MG63 (cell line): ENCODE data around the gene EPB41. TPM values are rescaled to one million over a fixed set of nuclear protein-coding genes. Genes with fewer than 3 reads are reported as not detected.
"Not testable (repeated sequence)": the region's sequence is repeated elsewhere in the genome, so short reads cannot be mapped to it uniquely, and the experiment has no call there.

Source experiments
- DNase-seq: peaks from one replicate; pipeline ENCODE4 v3.0.0-alpha.2; 2020
- H3K27me3 ChIP-seq: fragments of 250-450 bp; sonication (Bioruptor Pico); 2 replicates; pipeline ENCODE4 v1.5.1; 2020; ENCODE audit warnings: mild to moderate bottlenecking, moderate library complexity
- H3K36me3 ChIP-seq: fragments of 250-450 bp; sonication (Bioruptor Pico); 2 replicates; pipeline ENCODE4 v1.5.1; 2020; ENCODE audit warnings: mild to moderate bottlenecking, moderate library complexity
- H3K4me3 ChIP-seq: fragments of 250-450 bp; sonication (Bioruptor Pico); 2 replicates; pipeline ENCODE4 v1.5.1; 2020; ENCODE audit warnings: mild to moderate bottlenecking, moderate library complexity
- H3K9me3 ChIP-seq: fragments of 250-450 bp; sonication (Bioruptor Pico); 2 replicates; pipeline ENCODE4 v1.5.1; 2020; ENCODE audit warnings: mild to moderate bottlenecking, moderate library complexity
- total RNA-seq: library from RNA; depleted of rRNA; stranded (reverse); fragments of >200 nt; shearing (Covaris generic); gene quantifications from 2 replicates; pipeline ENCODE4 v1.2.3, GENCODE V29; 2014; ENCODE audit warnings: low replicate concordance

Gene EPB41
- total RNA-seq, 1 experiment from 2014 or later: 4.6 TPM

DNA sequence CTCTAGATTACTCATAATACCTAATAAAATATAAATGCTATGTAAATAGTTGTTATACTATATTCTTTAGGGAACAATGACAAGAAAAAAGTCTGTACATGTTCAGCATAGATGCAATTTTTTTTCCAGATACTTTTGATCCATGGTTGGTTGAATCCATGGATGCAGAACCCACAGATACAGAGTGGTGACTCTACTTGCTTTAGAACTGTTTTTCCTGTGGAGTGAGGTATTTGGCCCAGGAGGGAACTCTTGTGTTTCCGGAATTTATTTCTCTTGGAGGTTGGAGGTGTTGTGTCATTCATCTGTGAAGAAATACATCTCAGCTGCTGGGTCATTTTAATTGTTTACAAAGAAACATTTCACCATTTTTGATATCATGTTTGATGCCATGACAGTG is 180.6 kb downstream of the EPB41 start:
- Histone ChIP-seq H3K36me3 (no peaks in the 10 kb centered on the region), H3K4me3 (no peak overlapping the region), H3K27me3 (no peaks in the 10 kb centered on the region), H3K9me3 (no peaks in the 10 kb centered on the region)
- no peak for DNase-seq

DNA sequence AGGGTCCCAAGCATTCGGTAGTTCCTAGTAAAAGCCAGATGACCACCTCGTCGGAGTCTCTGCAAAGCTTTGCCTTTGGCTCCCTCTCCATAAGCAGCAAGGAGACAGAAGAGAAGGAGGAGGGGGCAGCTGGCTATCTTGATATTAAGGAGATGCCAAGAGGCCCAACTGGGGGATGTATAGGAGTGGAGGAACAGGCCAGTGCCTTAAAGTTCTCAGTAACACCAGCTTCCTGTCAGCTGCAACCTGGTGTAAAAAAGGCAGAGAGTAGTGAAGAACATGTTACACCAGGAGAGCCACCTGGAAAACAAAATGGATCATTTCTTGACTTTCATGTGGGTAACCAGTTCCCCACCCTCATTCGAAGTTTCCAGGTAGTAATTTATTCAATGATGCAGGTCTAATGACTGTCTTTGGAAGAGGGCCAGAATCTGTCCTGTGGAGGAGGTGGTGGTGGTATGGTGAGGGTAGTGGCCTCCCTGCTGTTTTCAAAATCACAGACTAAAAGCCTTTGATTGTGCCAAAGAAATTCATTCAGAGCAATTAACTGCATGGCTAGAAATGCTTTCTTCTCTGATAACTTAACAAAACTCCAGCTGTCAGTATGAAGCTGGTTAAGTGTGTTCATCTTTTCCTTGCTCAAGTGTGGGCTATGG is 182.0 kb downstream of the EPB41 start:
- no peak overlapping the region for H3K4me3 ChIP-seq
- H3K9me3 ChIP-seq: no peaks in the 10 kb centered on the region
- DNase-seq: no peak
- H3K36me3 ChIP-seq: no peaks in the 10 kb centered on the region
- H3K27me3 ChIP-seq: no peaks in the 10 kb centered on the region

DNA sequence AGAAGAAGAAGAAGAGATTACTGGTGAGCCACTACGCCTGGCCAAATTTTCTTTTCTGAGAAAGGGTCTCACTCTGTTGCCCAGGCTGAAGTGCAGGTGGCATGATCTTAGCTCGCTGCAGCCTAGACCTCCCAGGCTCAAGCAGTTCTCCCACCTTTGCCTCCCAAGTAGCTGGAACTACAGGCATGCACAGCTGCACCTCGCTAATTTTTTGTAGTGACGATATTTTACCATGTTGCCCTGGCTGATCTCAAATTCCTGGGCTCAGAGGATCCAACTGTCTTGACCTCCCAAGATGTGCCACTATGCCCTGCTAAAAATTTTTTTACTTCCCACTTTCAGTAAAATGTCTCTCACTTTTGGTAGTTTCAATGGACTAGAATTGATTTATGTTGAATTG is 184.9 kb downstream of the EPB41 start:
- Histone ChIP-seq H3K4me3 (no peak overlapping the region), H3K27me3 (no peaks in the 10 kb centered on the region), H3K9me3 (no peaks in the 10 kb centered on the region), H3K36me3 (no peaks in the 10 kb centered on the region)
- no peak for DNase-seq

DNA sequence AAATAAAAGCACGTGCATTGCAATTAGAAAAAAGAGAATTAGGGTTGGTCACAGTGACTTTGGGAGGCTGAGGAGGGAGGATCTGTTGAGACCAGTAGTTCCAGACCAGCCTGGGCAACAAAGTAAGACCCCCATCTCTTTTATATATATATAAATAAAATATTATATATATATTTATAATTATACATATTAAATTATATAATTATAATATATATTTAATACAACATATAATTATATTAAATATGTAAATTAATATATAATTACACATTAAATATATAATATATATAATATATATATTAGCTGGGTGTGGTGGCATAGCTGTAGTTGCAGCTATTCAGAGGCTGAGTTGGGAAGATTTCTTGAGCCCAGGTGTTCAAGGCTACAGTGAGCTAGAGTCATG is 186.1 kb downstream of the EPB41 start:
- Histone ChIP-seq H3K4me3 (no peak overlapping the region), H3K36me3 (no peaks in the 10 kb centered on the region), H3K9me3 (no peaks in the 10 kb centered on the region), H3K27me3 (no peaks in the 10 kb centered on the region)
- no peak for DNase-seq

DNA sequence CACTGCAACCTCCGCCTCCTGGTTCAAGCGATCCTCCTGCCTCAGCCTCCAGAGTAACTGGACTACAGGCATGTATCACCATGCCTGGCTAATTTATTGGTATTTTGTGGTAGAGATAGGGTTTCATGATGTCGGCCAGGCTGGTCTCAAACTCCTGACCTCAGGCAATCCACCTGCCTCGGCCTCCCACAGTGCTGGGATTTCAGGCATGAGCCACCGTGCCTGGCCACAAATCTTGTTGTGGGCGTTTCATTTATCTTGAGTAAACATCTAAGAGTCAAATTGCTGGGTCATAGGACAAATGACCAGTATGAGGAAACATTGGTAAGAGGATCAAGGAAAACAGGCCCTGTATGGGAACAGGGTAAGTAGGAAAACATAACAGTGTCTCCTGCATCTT is 191.5 kb downstream of the EPB41 start:
- Histone ChIP-seq H3K27me3 (no peaks in the 10 kb centered on the region), H3K4me3 (no peak overlapping the region), H3K36me3 (no peaks in the 10 kb centered on the region), H3K9me3 (no peaks in the 10 kb centered on the region)
- no peak for DNase-seq

DNA sequence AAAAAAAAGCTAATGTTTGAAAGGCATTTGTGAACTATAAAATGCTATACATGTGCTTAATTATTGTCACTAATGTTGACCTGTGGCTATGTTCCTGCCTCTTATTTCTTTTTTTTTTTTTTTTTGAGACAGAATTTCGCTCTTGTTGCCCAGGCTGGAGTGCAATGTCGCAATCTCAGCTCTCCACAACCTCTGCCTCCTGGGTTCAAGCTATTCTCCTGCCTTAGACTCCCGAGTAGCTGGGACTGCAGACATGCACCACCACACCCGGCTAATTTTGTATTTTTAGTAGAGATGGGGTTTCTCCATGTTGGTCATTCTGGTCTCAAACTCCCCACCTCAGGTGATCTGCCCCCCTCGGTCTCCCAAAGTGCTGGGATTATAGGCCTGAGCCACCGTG is 193.7 kb downstream of the EPB41 start:
- DNase-seq, H3K27me3 ChIP-seq, H3K9me3 ChIP-seq, H3K36me3 ChIP-seq, H3K4me3 ChIP-seq: not testable (repeated sequence)

DNA sequence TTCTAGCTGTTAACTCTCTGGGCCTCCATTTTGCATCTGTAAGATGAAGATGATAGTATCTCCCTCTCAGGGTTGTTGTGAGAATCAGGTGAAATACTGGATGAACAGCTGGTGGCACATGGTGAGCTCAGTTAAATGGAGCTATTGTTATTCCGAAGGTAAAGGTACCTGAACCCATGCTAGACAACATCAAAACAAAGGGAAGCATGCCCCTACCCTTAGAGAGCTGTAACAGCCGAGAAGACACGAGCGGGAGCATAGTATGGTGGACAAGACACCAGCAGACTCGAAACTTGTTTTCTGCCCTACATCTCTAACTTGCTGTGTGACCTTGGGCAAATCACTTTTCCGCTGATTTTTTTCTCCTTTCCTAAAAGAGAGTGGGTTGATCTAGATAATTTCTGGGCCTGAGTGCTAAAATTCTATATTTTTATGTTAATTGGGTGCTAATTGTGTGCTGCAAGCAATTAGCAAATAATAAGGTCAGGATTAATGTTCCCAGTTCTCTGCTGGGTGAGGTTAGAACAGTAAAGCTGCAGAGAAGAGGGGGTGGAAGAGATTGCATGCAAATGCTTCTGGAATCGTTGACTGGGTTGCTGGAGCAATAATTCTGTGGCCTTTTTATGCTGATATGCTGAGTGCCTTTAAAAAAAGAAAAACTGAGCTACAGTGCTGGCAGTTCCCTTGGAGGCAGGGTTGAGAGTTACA is 198.5 kb downstream of the EPB41 start:
- no peaks in the 10 kb centered on the region for H3K36me3 ChIP-seq
- DNase-seq: no peak

DNA sequence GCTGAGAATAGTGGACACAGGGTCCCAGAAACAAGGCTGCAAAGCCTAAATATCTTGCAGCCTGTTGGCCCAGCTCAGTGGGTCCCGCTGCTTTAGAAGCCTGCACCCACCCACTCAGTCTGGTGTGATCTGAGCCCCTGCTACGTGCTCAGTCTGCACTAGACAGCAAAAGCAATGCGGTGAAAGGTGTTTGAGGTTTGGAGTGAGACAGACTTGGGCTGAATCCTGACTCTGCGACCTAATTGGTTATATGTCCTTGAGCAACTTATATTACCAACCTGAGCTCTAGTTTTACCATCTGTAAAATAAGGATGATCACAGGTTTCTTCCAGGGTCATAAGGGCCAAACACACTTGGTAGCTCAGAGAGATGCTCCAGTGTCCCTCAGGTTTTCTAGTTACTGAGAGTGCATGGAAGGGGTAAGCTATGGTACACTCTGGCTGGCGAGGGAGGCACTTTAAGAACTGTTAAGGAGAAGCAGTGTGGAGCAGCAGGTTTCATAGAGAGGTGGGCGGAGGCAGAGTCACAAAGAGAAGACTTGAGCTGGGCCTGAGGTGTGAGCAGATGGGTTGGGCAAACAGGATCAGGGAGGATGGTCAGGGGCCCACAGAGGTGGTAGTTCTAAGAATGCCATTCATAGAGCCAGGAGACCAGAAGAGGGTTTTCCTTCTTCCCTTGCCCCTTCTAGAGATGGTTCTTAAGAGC is 199.2 kb downstream of the EPB41 start:
- DNase-seq: no peak
- H3K4me3 ChIP-seq: no peak overlapping the region
- H3K9me3 ChIP-seq: no peaks in the 10 kb centered on the region
- H3K27me3 ChIP-seq: no peaks in the 10 kb centered on the region
- no peaks in the 10 kb centered on the region for H3K36me3 ChIP-seq

More for the DNA sequence above, 198.5 kb downstream of the EPB41 start:
- Histone ChIP-seq H3K4me3 (no peak overlapping the region), H3K9me3 (no peaks in the 10 kb centered on the region), H3K27me3 (no peaks in the 10 kb centered on the region)

DNA sequence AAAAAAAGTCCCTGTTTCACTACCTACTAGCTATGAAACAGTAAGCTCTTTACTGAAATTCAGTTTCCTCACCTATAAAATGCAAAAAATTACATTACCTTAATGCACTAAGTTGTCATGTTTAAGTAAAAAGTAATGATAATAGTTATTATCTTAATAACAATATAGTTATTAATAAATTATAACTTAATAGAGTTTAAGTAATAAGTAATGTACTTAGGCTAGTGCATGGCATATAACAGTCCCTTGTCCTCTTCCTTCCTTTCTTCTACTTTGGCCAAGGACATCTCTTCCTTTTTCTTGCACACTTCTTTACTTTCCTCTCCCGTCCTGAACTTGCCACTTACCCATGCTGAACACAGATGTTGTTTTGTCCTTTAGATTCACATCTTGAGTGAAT is 200.3 kb downstream of the EPB41 start:
- peaks cover under 1% of the 10 kb centered on the region for H3K36me3 ChIP-seq
- no peaks in the 10 kb centered on the region for H3K27me3 ChIP-seq
- DNase-seq: no peak
- no peak overlapping the region for H3K4me3 ChIP-seq
- no peaks in the 10 kb centered on the region for H3K9me3 ChIP-seq

DNA sequence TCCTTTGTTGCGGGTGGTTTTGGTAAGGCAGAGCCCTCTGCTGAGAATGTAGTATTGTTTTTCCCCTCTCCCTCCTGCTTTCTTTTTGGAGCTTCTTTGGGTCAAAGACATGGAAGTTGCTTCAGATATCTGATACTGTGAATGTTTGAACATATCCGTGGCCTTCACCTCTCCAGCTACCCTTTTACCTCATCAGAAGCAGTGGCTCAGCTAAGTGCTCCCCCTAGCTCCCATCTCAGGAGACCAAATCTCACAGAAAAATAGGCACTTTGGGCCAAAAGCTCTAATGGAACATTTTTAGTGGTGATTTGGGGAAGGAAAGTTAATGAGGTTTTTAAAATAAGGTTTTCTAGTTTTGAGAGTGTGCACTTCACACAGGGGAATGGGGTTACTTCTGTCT is 203.0 kb downstream of the EPB41 start:
- Histone ChIP-seq H3K4me3 (no peak overlapping the region), H3K36me3 (peaks cover 9% of the 10 kb centered on the region), H3K27me3 (no peaks in the 10 kb centered on the region), H3K9me3 (no peaks in the 10 kb centered on the region)
- DNase-seq: no peak

DNA sequence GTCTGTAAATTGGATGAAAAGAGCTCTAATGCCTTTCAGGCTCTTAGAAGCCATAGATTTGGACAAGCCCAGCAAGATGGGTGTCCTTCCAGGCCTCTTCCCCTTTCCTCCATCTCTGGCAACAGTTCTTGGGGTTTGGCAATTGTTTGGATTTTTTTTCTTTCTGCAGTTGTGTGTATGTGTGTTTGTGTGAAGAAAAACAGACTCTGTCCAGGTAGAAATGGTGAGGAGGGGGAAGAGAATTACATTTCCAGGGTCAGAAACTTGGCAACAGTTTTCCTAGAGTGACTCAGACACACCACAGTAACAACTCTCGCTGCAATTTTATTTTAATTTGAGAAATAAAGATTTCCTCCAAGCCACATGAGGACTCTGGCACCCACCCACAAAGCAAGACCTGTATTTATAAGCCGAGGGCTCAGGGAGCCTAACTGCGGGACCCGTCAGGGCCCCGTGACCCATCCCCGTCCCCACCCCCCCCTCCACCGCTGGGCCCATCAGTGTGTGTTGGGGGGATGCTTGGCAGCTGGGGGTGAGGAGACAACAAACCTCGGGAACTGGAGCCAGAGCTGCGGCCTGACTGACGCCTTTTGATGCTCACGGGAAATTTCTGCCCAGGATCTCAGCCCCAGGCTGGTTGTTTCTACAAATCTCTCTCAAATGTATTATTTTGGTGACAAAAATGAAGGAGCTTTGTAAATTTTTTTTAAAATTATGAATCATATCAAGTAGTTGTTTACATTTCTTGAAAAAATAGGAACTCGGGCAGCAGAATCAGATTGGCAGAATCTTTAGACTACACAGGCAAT is 205.0 kb downstream of the EPB41 start:
- peaks cover 9% of the 10 kb centered on the region for H3K36me3 ChIP-seq
- no peak for DNase-seq
- no peaks in the 10 kb centered on the region for H3K27me3 ChIP-seq
- H3K4me3 ChIP-seq: no peak overlapping the region
- H3K9me3 ChIP-seq: no peaks in the 10 kb centered on the region

DNA sequence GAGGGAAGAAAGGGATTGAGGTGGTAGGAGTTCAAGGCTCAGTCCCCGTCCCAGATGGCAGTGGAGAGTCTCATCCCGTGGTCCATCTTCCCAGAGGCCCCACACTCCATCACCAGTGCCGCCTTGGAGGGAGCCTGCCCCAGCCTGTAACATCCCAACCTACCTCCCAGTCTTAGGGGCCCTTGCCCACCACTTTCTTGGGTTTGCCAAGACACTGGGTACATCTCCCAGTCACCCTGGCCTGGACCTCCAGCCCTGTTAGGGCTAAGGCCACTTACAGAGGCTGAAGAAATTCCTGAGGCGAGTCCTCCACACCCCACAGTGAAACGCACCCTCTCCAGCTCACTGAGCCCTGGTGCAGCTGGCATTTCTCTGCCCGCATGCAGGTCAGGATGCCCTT is 206.0 kb downstream of the EPB41 start:
- Histone ChIP-seq H3K36me3 (peaks cover 9% of the 10 kb centered on the region), H3K9me3 (no peaks in the 10 kb centered on the region), H3K27me3 (no peaks in the 10 kb centered on the region), H3K4me3 (no peak overlapping the region)
- no peak for DNase-seq

DNA sequence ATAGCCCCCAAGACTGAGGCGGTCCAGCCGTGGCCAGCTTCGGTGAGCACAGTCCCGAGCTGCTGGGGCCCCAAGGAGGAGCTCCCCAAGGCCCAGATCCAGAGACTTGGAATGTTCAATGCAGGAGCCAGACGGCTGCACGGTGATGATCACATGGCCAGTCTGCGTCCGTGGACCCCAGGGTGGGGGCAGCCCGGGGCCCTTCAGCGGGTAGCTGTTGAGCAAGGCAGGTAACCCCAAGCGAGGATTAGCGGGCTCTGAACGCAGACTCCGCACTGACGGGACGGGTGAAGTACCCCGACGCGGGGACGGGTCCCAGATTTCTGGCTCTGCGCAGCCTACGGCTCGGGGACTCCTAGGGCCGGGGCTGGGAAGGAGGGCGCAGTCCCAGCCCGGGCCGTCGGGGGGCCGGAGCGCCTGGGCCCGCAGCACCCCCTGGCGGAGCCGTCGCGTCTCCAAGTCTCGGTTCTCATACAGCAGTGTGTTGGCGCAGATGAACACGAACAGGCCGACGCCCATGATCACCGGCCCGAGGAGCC is 206.6 kb downstream of the EPB41 start:
- H3K9me3 ChIP-seq: no peaks in the 10 kb centered on the region
- peak overlapping the region; percentile 11; the same call in 1 of the 2 replicates for H3K4me3 ChIP-seq
- peak; percentile 52 for DNase-seq

DNA sequence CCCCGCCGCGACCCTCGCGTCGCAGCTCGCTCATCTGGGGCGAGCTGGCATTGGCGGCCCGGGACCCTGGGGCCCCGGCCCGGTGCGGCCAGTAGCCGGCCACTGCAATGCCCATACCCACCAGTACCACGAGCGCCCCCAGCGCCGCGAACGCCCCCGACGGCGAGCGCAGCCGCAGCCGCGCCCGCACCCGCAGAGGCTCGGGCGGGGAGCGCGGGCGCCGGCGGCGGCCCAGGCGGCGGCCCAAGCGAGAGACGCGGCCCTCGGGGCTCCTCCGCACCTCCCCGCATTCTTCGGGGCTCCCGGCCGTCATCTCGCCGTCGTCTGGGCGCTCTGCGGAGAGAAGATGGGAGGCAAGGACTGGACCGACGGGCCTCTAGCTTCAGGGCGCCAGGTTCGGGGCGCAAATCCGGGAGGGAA is 207.2 kb downstream of the EPB41 start:
- Histone ChIP-seq H3K9me3 (no peaks in the 10 kb centered on the region), H3K27me3 (no peaks in the 10 kb centered on the region), H3K36me3 (peaks cover 9% of the 10 kb centered on the region), H3K4me3 (peak overlapping the region; percentile 67)
- DNase-seq: peak; percentile 20

More for the DNA sequence above, 206.6 kb downstream of the EPB41 start:
- Histone ChIP-seq H3K36me3 (peaks cover 9% of the 10 kb centered on the region), H3K27me3 (no peaks in the 10 kb centered on the region)

DNA sequence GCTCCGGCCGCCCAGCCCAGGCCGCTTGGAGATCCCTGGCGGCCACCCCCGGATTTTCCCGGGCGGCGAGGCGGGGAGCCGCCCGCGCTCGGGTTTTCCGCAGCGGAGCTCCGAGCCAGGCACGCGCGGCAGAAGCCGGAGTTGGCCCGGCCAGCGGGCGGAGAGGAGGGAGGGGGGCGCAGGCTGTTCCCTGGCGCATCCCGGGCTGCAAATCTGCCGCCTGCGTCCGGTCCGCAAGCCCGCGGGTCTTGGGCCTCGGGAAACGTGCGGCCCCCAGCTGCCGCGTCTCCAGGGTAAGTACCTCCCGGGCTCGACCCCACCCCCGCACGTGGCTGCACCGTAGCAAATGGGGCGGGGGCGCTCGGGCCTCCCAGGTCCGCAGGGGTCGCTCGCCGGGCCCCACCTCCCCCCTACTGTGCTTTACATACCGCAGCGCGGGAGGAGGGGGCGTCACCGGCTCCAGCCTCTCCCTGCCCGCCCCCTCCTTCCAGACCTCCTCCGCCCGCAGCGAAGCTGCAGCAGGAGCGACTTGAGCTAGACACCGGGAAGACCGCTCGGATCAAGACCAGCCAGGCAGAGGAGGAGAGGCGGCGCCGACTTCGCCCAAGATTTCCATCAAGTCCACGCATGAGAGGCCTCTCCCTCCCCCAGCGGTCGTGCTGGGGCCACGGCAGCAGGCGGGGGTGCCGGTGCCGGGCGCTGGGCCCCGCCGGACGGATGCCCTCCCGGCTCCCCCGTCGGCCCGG is 207.7 kb downstream of the EPB41 start:
- DNase-seq: peak; percentile 80

DNA sequence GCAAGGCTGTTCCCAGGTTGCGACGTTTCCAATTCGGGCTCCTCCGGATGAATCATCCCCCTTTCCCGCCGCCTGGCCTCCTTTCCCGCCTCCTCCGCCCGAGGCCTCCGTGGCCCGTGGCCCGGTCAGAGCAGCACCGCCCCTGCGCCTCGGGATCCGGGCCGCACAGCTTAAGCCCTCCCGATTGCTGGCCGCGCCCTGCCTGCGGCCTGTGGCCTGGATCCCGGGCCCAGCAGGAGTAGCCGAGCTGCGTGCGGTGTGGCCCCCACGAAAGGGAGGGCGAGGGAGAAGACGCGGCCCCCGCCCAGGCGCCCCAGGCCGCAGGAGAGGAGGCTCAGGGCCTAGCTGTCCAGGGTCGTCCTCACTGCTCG is 208.3 kb downstream of the EPB41 start:
- peak; percentile 90 for DNase-seq
- Histone ChIP-seq H3K9me3 (no peaks in the 10 kb centered on the region), H3K4me3 (peak overlapping the region; percentile 67), H3K27me3 (no peaks in the 10 kb centered on the region), H3K36me3 (peaks cover 9% of the 10 kb centered on the region)

More for the DNA sequence above, 207.7 kb downstream of the EPB41 start:
- Histone ChIP-seq H3K27me3 (no peaks in the 10 kb centered on the region), H3K36me3 (peaks cover 9% of the 10 kb centered on the region), H3K4me3 (peak overlapping the region; percentile 67), H3K9me3 (no peaks in the 10 kb centered on the region)
